Fibroblast of lung (primary cell): Measurements from ENCODE around the gene THUMPD1.

Experiments
- EZH2 ChIP-seq: IDR thresholded peaks from 2 replicates; pipeline ENCODE4 v1.5.1; 2012; ENCODE audit warnings: low read length, control low read depth, mild to moderate bottlenecking; ENCODE audit errors: missing control alignments
- TF ChIP-seq, protein P1 (sequence below), 2 donors: IDR thresholded peaks in 1 of 2; conservative IDR thresholded peaks in 1 of 2; 1 replicate in 1 of 2; 2 replicates in 1 of 2; pipeline ENCODE4 v1.5.1; 2011 to 2012; ENCODE audit warnings: low read length in 2 of 2, control low read depth in 1 of 2, inconsistent platforms in 1 of 2, low read depth in 1 of 2, mild to moderate bottlenecking in 1 of 2

DNA sequence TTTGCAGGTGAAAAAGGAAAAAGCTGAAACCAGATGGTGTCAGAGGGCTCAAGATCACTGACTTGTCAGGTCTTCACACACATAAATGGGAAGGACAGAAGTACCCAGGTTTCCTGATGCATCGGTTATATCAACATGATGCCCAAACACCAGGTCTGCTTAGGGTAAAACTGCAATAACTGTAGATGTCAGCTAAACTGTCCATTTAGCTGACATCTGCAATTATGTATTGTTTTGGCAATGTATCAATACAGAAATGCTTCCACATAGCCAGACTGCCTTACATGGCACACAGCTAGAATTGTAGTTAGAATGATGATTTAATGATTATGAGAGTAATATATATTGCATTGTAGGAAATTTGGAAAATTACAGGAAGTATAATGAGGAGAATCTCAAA lies 27.2 kb upstream of the THUMPD1 start:
- TF ChIP-seq, protein P1, sequence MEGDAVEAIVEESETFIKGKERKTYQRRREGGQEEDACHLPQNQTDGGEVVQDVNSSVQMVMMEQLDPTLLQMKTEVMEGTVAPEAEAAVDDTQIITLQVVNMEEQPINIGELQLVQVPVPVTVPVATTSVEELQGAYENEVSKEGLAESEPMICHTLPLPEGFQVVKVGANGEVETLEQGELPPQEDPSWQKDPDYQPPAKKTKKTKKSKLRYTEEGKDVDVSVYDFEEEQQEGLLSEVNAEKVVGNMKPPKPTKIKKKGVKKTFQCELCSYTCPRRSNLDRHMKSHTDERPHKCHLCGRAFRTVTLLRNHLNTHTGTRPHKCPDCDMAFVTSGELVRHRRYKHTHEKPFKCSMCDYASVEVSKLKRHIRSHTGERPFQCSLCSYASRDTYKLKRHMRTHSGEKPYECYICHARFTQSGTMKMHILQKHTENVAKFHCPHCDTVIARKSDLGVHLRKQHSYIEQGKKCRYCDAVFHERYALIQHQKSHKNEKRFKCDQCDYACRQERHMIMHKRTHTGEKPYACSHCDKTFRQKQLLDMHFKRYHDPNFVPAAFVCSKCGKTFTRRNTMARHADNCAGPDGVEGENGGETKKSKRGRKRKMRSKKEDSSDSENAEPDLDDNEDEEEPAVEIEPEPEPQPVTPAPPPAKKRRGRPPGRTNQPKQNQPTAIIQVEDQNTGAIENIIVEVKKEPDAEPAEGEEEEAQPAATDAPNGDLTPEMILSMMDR (conservative IDR thresholded peaks at IDR 0.05 in 1 of 2, IDR thresholded peaks at IDR 0.05 in 1 of 2; ENCODE audit: low read depth in 1 of 2, low read length in 2 of 2), result no peak
- TF ChIP-seq EZH2, result no peak
